Measurements from ENCODE around the gene PSME3.
"Not testable (repeated sequence)": the region's sequence is repeated elsewhere in the genome, so short reads cannot be mapped to it uniquely, and the experiment has no call there.

PSME3 gene

GRCh38 chr17:42872251-42872965, 39.2 kb downstream of the PSME3 start:
- TF ChIP-seq CTCF (IDR thresholded peaks at IDR 0.05; ENCODE audit: low read depth, low read length, missing control alignments) = no peak
- Histone ChIP-seq H3K27me3 (replicated peaks) (peaks cover 3% of the 10 kb centered on the region), H3K36me3 (replicated peaks) (no peaks in the 10 kb centered on the region), H3K27ac (no peak overlapping the region), H3K4me3 (ENCODE audit: low read depth, low read length) (no peak overlapping the region)
- no peak for DNase-seq
- in situ Hi-C loops (cut with HindIII; ENCODE audit: low pct_ligation_motif_present, low sequenced_read_pairs) = no loop called here

GRCh38 chr17:42873315-42873714, 40.1 kb downstream of the PSME3 start:
- TF ChIP-seq CTCF (IDR thresholded peaks at IDR 0.05; ENCODE audit: low read depth, low read length, missing control alignments) = peak; percentile 11
- Histone ChIP-seq H3K36me3 (replicated peaks) (no peaks in the 10 kb centered on the region), H3K27ac (no peak overlapping the region), H3K4me3 (ENCODE audit: low read depth, low read length) (no peak overlapping the region), H3K27me3 (replicated peaks) (peaks cover 6% of the 10 kb centered on the region)
- DNase-seq = no peak
- in situ Hi-C loops (cut with HindIII; ENCODE audit: low pct_ligation_motif_present, low sequenced_read_pairs) = no loop called here

GRCh38 chr17:42873932-42874695, 40.9 kb downstream of the PSME3 start:
- in situ Hi-C loops (cut with HindIII; ENCODE audit: low pct_ligation_motif_present, low sequenced_read_pairs); H3K36me3 ChIP-seq (replicated peaks); H3K27ac ChIP-seq; H3K4me3 ChIP-seq (ENCODE audit: low read depth, low read length); DNase-seq: not testable (repeated sequence)
- peaks cover 11% of the 10 kb centered on the region for H3K27me3 ChIP-seq (replicated peaks)

GRCh38 chr17:42877037-42877436, 43.8 kb downstream of the PSME3 start:
- TF ChIP-seq CTCF (IDR thresholded peaks at IDR 0.05; ENCODE audit: low read depth, low read length, missing control alignments) = no peak
- Histone ChIP-seq H3K36me3 (replicated peaks) (no peaks in the 10 kb centered on the region), H3K27me3 (replicated peaks) (peaks cover 11% of the 10 kb centered on the region), H3K27ac (no peak overlapping the region), H3K4me3 (ENCODE audit: low read depth, low read length) (no peak overlapping the region)
- in situ Hi-C loops (cut with HindIII; ENCODE audit: low pct_ligation_motif_present, low sequenced_read_pairs) = no loop called here
- DNase-seq = no peak

GRCh38 chr17:42878123-42878880, 45.1 kb downstream of the PSME3 start:
- DNase-seq = no peak
- no peak overlapping the region for H3K4me3 ChIP-seq (ENCODE audit: low read depth, low read length)
- no peak overlapping the region for H3K27ac ChIP-seq
- H3K36me3 ChIP-seq (replicated peaks) = no peaks in the 10 kb centered on the region
- H3K27me3 ChIP-seq (replicated peaks) = peaks cover 11% of the 10 kb centered on the region
- TF ChIP-seq CTCF (IDR thresholded peaks at IDR 0.05; ENCODE audit: low read depth, low read length, missing control alignments) = peak; percentile 15
- in situ Hi-C loops (cut with HindIII; ENCODE audit: low pct_ligation_motif_present, low sequenced_read_pairs) = no loop called here

All from brain microvascular endothelial cell (primary cell).